ENCODE data around the gene MIR17HG. TPM values are rescaled to one million over a fixed set of nuclear protein-coding genes. Genes with fewer than 3 reads are reported as not detected.

Gene MIR17HG
- total RNA-seq, 1 donor from 2014 or later, result 3.6 TPM

DNA sequence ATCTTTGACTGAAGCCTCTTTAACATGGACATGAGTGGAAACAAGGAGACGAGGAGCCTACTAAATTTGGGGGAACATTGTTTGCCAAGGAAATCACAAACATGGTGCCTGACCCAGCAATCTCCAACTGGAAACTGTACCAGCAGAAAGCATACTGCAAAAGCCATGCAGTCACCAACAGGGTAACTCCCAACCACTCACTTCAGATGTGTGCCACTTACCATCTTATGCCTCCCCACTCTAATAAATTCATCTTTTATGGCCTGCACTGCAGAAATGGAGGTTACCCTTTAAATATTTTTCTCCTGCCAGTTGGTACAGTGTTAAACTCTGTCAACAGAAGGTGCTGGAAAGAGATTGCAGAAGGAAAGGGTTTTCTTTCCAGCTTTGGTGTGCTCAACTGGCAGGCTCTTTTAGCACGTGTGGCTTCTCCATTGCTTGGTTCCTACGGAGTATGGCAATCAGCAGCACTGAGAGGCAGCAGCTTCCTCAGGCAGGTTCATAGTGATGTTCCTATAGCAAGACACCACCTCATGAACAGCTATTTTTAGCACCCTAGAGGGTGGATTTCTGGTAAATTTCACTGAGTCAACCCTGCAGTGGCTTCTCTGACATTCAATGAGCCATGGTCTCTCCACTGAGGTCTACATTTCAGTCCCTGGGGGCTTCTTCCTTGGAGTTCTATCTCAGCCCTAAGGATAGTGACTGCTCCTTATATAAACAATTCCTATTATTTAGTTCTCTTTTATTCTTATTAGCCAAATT lies 21.4 kb downstream of the MIR17HG start:
- peak; percentile 30 for DNase-seq (ENCODE audit: low read depth)

DNA sequence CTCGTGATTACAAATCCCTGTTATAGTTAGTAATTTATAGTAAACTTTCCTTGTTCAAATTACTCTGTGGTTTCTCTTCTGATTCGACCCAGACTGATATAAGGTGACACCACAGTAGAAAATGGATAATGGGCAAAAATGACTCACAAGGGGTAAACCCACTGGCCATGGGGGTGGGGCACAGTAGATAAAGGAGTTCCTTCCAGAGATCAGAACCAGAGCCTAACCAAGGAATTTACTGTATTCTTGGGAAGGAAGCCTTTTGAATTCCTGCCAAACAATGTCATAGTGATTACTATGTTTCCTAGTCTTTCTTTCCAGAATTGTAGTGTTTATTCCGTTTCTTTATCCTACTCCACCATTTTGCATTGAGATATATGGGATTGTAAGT lies 21.9 kb downstream of the MIR17HG start:
- peak; percentile 26 for DNase-seq (ENCODE audit: low read depth)

DNA sequence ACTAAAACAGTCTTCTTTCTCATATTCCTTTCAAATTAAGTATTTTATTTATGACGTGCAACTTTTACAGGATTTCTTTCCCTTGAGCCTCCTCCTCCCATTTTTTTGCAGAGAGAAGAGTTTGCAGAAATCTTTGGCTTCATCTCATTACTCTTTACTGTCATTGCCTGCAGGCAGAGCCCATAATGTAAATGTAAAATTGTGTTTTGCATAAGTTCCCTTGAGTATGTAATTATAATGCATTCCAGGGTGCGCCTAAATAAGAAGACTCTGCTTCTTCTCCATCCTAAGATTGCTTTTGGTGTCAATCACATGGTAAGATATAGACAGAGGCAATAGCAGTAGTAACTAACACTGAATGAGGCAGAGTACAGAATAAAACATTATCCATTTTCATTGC lies 23.0 kb downstream of the MIR17HG start:
- DNase-seq (ENCODE audit: low read depth), result no peak

DNA sequence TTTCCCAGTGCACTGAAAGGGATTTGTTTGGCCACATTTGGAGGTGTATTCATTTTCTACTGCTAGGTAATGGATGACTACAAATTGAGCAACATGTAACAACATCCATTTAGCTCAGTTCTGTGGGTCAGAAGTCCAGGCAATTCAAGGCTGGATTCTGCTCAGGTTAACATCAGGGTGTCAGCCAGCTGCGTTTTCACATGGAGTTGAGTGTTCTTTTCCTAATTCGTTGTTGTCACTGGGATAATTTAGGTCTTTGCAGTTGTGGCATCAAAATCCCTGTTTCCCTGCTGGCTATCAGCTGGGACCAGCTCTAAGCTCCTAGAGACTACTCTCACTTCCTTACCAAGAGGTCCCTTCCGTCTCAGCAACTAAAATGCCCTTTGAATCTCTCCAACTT lies 25.4 kb downstream of the MIR17HG start:
- no peak for DNase-seq (ENCODE audit: low read depth)

DNA sequence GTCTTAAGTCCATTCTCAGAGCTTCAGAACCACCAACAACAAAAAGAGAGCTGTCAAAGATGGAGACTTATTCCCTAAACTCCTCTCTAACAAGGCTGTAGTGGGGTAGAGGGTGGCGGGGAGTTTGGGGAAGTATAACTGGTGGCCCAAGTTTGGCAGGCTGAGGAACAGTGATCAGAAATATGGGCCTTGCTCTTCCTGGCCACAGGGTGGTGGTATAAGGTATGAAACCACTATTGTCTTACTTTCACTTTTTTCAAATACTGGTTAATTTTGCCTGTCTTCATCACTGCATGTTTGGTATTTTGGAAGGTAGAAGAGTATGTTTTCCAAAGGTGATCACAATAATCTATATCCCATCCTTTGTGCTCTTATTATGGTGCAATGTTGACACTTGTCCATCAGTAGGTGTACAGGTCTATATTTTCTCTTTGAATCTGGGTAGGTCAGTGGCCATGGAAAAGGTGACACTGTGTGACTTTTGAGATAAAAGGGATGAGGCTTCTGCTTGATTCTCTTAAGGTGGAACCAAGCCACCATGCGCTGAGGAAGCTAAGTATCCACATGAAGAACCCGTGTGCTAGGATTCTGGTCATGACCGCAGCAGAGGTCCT lies 27.7 kb downstream of the MIR17HG start:
- DNase-seq (ENCODE audit: low read depth), result peak; percentile 7

DNA sequence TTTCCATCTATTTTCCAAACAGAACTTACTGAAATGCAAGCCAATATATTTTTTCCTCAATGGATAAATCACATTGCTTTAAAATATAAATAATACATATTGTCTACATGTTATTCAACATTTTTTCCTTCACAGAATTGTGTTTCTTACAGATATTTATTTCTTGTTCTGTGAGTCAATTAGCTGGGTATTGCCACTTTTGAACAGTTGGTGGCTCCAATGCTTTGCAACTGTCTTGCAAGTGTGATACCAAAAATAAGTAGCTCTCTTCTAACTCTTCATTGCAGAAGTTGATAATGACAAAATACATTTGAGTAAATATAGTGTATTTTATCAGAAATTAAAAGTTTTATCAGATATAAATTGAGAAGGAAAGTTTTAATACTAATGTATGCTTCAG lies 33.9 kb downstream of the MIR17HG start:
- DNase-seq (ENCODE audit: low read depth), result peak; percentile 31

DNA sequence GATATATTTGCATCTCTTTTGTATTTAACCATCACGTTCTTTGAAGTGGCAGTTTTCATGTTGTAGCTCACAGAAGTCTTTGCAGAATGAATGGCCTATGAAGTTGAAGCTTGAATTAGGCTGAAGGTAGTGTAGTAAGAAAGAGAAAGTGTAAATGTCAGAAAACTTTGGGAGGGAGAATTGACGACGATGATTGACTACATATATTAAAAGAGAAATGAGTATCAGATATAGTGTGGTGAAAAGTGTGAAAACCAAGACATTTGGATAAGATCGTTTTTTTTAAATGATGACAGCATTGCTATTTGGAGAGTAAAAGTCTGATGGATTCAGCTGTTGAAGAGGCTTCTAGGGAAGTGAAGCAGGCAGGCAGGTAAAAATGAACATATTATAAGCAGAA lies 36.3 kb downstream of the MIR17HG start:
- no peak for DNase-seq (ENCODE audit: low read depth)

DNA sequence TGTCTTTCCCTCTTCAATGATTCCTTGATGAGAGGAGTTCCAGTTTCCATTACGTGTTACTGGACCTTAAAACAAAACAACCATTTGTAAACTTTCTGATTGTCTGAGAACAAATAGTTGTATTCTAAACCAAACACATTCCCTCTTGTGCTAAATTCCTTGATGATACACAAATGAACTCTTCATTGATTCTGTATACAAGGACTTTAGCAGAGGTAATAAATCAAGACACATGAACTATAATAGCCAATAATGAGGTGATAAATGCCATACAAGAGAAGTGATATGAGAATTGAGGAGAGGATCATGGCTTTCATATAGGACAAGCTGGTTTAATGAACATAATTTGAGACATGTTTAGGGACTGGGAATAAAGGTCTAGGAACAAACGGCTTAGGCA lies 37.4 kb downstream of the MIR17HG start:
- DNase-seq (ENCODE audit: low read depth), result no peak

DNA sequence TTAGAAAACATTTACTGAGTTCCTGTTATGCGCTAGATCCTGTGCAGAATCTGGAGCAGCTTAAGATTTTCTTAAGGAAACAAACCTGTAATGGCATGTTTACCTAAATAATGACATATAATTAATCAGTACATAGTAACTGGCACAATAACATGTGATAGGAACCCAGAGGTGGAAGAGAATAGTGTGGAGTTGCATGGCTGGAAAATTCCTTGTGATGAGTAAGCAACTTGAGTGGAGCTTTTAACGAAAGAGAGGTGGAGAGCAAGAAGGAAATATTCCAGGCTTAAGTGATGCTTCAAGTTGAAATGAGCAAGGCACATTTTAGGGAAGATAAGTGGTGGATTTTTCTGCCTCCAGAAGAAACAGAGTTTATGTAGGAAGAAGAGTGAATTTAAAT lies 41.7 kb downstream of the MIR17HG start:
- no peak for DNase-seq (ENCODE audit: low read depth)

DNA sequence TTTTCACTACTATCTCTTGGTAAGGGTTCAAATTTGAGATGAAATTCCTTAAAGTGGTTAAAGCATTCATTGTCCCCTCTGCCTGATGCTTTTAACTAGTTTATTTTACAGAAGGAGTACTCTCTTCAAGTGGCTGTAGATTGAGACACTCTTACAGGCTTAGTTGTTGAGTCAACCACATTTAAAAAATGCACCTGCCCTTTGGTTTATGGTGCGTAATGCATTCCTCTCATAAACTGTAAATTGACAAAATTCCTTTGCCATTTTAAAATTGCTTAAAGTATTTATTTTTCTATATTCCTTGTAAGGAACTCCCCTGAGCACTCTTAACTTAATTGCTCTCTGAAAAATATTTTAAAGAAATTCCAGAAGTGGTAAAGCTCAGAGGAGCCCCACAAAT lies 50.1 kb downstream of the MIR17HG start:
- DNase-seq (ENCODE audit: low read depth), result no peak

DNA sequence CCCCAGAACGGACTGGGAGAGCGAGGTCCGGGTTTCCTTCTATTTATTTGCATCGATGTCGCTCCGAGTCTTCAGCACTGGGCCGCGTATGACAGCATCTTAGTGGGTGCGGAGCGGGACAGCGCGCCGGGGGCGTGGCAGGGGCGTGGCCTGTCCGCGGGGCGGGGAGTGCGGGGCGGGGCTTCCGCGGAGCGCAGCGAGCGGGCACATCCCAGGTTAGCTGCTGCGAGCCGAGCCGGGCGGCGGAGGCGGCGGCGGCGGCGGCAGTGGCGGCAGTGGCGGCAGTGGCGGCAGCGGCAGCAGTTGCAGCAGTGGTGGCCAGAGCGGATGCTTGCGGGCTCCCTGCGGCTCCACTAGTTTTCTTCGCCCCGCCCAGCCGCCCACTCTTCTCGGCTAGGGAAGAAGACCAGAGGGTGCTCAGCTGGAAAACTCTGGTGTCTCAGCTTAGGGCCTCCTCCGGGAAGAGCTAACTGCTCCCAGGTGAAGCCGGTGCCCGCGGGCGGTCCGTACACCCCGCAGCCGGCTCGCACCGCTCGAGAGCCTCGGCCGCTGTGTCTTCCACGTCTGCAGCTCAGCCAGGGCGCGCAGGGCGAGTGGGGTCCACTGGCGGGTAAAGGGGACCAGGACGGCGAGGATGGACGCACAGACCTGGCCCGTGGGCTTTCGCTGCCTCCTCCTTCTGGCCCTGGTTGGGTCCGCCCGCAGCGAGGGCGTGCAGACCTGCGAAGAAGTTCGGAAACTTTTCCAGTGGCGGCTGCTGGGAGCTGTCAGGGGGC lies 51.1 kb downstream of the MIR17HG start, which contains the start of gene GPC5:
Gene GPC5, plus strand, starts transcription at position 209 of the 776 bp plus-strand sequence.
- DNase-seq (ENCODE audit: low read depth), result peak; percentile 62

DNA sequence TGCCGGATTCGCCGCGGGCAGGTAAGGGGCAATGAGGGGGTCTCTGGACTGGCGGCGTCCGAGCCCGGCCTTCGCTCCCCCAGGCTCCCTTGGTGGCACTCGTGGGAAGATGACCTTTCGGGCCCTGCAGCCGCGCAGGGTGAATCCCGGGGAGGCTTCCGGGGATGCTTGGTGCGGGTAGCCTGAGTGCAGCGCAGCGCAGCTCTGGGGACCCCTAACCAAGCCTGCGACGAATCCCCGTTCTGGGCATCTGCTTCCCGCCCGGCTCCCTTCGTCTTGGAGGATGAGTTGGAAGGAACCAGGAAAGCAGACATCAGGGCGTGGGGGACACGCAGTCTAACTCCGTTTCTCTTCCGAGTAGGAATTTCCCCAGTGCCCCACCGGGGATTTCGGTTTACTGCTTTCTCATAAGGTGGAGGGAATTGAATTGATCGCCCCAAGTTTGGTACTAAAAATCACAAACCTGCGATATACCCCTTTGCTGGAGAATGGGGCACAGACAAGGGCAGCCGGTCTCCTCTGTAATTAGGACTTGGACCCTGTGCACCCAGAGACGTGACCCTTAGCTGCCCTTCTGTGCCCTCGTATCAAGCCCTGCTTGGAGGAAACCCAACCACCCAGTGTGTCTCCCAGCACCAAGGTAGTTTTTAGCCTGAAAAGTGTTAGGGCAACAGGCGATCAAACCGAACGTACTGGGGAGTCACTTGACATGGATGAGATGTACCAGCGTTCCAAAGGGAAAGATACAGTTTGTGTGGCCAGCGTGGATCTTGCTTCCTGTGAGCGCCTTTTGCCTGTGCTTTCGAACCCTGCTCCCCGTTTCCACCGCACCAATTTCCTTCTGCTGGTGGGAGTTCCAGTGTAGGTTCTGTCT lies 51.9 kb downstream of the MIR17HG start:
- no peak for DNase-seq (ENCODE audit: low read depth)

DNA sequence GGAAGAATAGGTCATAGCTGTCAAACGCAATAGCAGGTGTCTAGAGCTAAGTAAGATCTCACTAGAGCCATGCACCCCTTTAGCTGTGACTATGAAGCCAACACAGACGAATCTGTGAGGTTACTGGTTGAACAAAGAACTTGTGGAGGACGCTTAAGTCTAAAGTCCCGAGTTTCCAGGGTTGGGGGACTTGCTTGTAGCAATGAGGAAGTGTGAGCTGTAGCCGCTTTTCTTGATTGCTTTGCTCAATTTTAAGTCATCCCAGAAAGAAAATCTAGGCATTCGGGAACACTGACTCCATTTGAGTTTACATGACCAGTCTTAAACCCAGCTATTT lies 52.5 kb downstream of the MIR17HG start:
- DNase-seq (ENCODE audit: low read depth), result no peak

DNA sequence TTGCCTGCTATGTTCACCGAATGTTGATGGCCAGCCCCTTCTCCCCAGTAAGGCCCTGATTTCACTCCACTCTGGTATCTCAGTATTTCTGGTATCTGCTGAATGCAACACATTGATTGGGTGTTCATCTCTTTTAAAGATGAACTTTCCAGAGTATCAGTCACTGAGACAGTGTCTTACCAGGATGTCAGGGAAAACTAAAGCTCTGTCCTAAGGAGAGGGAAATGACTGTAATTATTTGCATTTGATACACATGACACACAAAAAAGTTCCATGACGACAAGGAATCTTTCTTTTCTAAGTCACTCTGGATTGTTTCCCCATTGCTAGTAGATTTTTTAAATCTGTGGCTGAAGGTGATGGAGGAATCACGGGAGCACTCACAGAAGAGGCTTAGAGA lies 53.2 kb downstream of the MIR17HG start:
- DNase-seq (ENCODE audit: low read depth), result no peak

DNA sequence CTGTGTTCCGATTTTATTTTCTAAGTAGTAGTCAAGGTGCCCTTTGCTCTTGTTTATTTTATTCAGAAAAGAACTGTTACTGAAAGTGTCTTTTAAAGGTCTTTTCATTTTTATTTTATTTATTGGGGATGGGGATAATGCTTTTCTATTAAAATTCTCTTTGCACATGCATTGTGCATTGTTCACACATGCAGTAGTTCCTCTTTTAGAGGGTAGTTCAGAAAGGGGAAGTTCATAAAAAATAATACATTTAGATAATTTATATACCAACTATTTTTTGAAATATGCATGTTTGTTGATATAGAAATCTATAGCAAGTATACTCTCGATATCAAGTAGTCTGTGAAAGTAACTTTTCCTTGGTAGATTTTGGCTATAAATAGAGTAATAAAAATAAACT lies 54.4 kb downstream of the MIR17HG start:
- no peak for DNase-seq (ENCODE audit: low read depth)

MicroRNAs encoded within 50 kb of the gene (microRNA counts, 767-probe panel; counts per million panel counts)
- microRNA hsa-miR-18a-5p, result not detected
- 7,261 counts per million, percentile 18 among the panel's probes with 10 or more counts for microRNA hsa-miR-19a-3p
- 10,684 counts per million, percentile 48 among the panel's probes with 10 or more counts for microRNA hsa-miR-19b-3p
- 10,215 counts per million, percentile 40 among the panel's probes with 10 or more counts for microRNA hsa-miR-20a-5p+hsa-miR-20b-5p
- microRNA hsa-miR-92a-3p, result not detected

Other genes with a start within 250 kb of the MIR17HG start
- 0.21 TPM in 1 of 2 replicates, not detected in the other for gene GPC5, start 50.9 kb downstream of the MIR17HG start, total RNA-seq

All from myocyte (in vitro differentiated cells).